ENCODE results near the gene SLC19A1.

SLC19A1 gene

GRCh38 chr21:45454060-45454925 is 87.9 kb downstream of the SLC19A1 start:
- no peak for DNase-seq (ENCODE audit: low spot score)

- DNase-seq (ENCODE audit: low spot score) = no peak
Observed at GRCh38 chr21:45453308-45453950, 88.8 kb downstream of the SLC19A1 start.

- DNase-seq (ENCODE audit: low spot score) = no peak
Observed at GRCh38 chr21:45452696-45453307, 89.4 kb downstream of the SLC19A1 start.

GRCh38 chr21:45451771-45452182 is 90.5 kb downstream of the SLC19A1 start:
- no peak for DNase-seq (ENCODE audit: low spot score)

- DNase-seq (ENCODE audit: low spot score) = no peak
Observed at GRCh38 chr21:45451091-45451740, 91.0 kb downstream of the SLC19A1 start.

- no peak for DNase-seq (ENCODE audit: low spot score)
Observed at GRCh38 chr21:45450423-45451090, 91.7 kb downstream of the SLC19A1 start.

- no peak for DNase-seq (ENCODE audit: low spot score)
Observed at GRCh38 chr21:45449658-45450422, 92.4 kb downstream of the SLC19A1 start.

- no peak for DNase-seq (ENCODE audit: low spot score)
Observed at GRCh38 chr21:45448810-45449657, 93.2 kb downstream of the SLC19A1 start.

GRCh38 chr21:45448283-45448809 is 93.9 kb downstream of the SLC19A1 start:
- DNase-seq (ENCODE audit: low spot score) = no peak

Data from kidney capillary endothelial cell (primary cell).